M059J (cell line): ENCODE data around the gene AP4B1. TPM values are rescaled to one million over a fixed set of nuclear protein-coding genes. Genes with fewer than 3 reads are reported as not detected.
A peak's percentile ranks its signal among the peaks of the same experiment; 100 is the strongest.

Source experiments
- DNase-seq: peaks from one replicate; pipeline ENCODE4 v3.0.0-alpha.2; 2012; ENCODE audit warnings: low read depth
- total RNA-seq: library from RNA; depleted of rRNA; stranded (reverse); fragments of >200 nt; shearing (Covaris generic); gene quantifications from 2 replicates; pipeline ENCODE4 v1.2.3, GENCODE V29; 2014

The AP4B1 gene
- total RNA-seq, 1 experiment from 2014 or later = 18.9 TPM

- peak; percentile 96 for DNase-seq
These were observed 26.0 kb upstream of the AP4B1 start for GRCh38 chr1:113930499-113931161.

- peak; percentile 59 for DNase-seq
These were observed 25.3 kb upstream of the AP4B1 start for GRCh38 chr1:113929750-113930498.

- DNase-seq = peak; percentile 88
These were observed 24.5 kb upstream of the AP4B1 start, which contains the start of gene HIPK1 for GRCh38 chr1:113928941-113929749. TSS of gene HIPK1 (plus strand) at chr1:113929324.

GRCh38 chr1:113928187-113928930 is 23.8 kb upstream of the AP4B1 start:
- DNase-seq = peak; percentile 23

- no peak for DNase-seq
These were observed 19.9 kb upstream of the AP4B1 start for GRCh38 chr1:113924473-113924872.

GRCh38 chr1:113922957-113923356 is 18.4 kb upstream of the AP4B1 start:
- DNase-seq = no peak

GRCh38 chr1:113918243-113918642 is 13.6 kb upstream of the AP4B1 start:
- no peak for DNase-seq

- peak; percentile 55 for DNase-seq
These were observed 12.9 kb upstream of the AP4B1 start for GRCh38 chr1:113917400-113918082.

- no peak for DNase-seq
These were observed 12.4 kb upstream of the AP4B1 start for GRCh38 chr1:113916974-113917373.

GRCh38 chr1:113913887-113914664 is 9.5 kb upstream of the AP4B1 start:
- no peak for DNase-seq

- no peak for DNase-seq
These were observed 8.7 kb upstream of the AP4B1 start for GRCh38 chr1:113913312-113913668.

GRCh38 chr1:113912594-113913311 is 8.2 kb upstream of the AP4B1 start:
- DNase-seq = peak; percentile 81

GRCh38 chr1:113905435-113905861 is 849 bp upstream of the AP4B1 start:
- peak; percentile 18 for DNase-seq

GRCh38 chr1:113904293-113904673 is 316 bp downstream of the AP4B1 start:
- DNase-seq = no peak

GRCh38 chr1:113903501-113904292 is 902 bp downstream of the AP4B1 start:
- DNase-seq = peak; percentile 20

GRCh38 chr1:113901191-113901590 is 3.4 kb downstream of the AP4B1 start:
- DNase-seq = no peak

- DNase-seq = no peak
These were observed 5.5 kb downstream of the AP4B1 start for GRCh38 chr1:113899111-113899510.

- no peak for DNase-seq
These were observed 6.3 kb downstream of the AP4B1 start for GRCh38 chr1:113898241-113898814.
